Vagina (tissue), 2 donors: ENCODE results near the gene GOPC. TPM values are rescaled to one million over a fixed set of nuclear protein-coding genes. Genes with fewer than 3 reads are reported as not detected.

Experiments used
- DNase-seq, 2 donors: peaks; one replicate each; pipeline ENCODE4 v3.0.0-alpha.2; 2017; ENCODE audit errors: extremely low spot score in 2 of 2
- H3K27ac ChIP-seq: fragments of 200-600 bp; sonication (generic); one replicate; pipeline ENCODE4 v1.5.1; 2019
- H3K27me3 ChIP-seq: fragments of 200-600 bp; sonication (generic); one replicate; pipeline ENCODE4 v1.5.1; 2019
- H3K36me3 ChIP-seq, 2 donors: fragments of 200-600 bp; sonication (generic); one replicate each; pipeline ENCODE4 v1.5.1; 2017 to 2019
- H3K4me1 ChIP-seq: fragments of 200-600 bp; sonication (generic); one replicate; pipeline ENCODE4 v1.5.1; 2019
- H3K4me3 ChIP-seq, 2 donors: fragments of 200-600 bp; sonication (generic); 1 replicate in 1 of 2; 2 replicates in 1 of 2; pipeline ENCODE4 v1.5.1; 2016 to 2019
- H3K9me3 ChIP-seq: fragments of 200-600 bp; sonication (generic); one replicate; pipeline ENCODE4 v1.5.1; 2019
- CTCF ChIP-seq, 3 experiments: fragments of 450-650 bp in 2 of 3; fragments of 200-600 bp in 1 of 3; sonication (generic) in 1 of 3; IDR thresholded peaks; one replicate each; pipeline ENCODE4 v1.5.1; 2017 to 2019; ENCODE audit warnings: antibody characterized with exemption in 3 of 3, mild to moderate bottlenecking in 2 of 3, moderate library complexity in 2 of 3
- POLR2A ChIP-seq, 2 donors: fragments of 450-650 bp; IDR thresholded peaks; one replicate each; pipeline ENCODE4 v1.6.1; 2017; ENCODE audit warnings: antibody characterized with exemption in 2 of 2, mild to moderate bottlenecking in 2 of 2, moderate library complexity in 2 of 2
- POLR2AphosphoS5 ChIP-seq, 2 donors: sonication (generic); formaldehyde crosslinking; IDR thresholded peaks; one replicate each; pipeline ENCODE4 v1.9.0; 2017; ENCODE audit warnings: antibody characterized with exemption in 2 of 2, mild to moderate bottlenecking in 2 of 2, low read depth in 1 of 2; ENCODE audit not compliant: insufficient read depth in 1 of 2
- intact Hi-C: fragments of 100-400 bp; cut with DNase I; formaldehyde crosslinking; loops from one replicate; pipeline ENCODE4 v1.15.1; 2023
- total RNA-seq: library from RNA; depleted of rRNA; stranded (reverse); fragments of >200 nt; gene quantifications from one replicate; pipeline ENCODE4 v1.2.3, GENCODE V29; 2016

Gene GOPC
- total RNA-seq, 1 donor from 2014 or later, result 19.9 TPM

GRCh38 chr6:117591405-117591804 is 10.9 kb downstream of the GOPC start:
- no peak for TF ChIP-seq POLR2AphosphoS5 (IDR thresholded peaks at IDR 0.05; ENCODE audit: insufficient read depth in 1 of 2, low read depth in 1 of 2)
- TF ChIP-seq CTCF (IDR thresholded peaks at IDR 0.05), result no peak
- TF ChIP-seq POLR2A (IDR thresholded peaks at IDR 0.05), result no peak
- intact Hi-C loops, result no loop called here
- Histone ChIP-seq H3K9me3 (no peaks in the 10 kb centered on the region), H3K36me3 (no peaks in the 10 kb centered on the region), H3K4me3 (no peak overlapping the region), H3K27me3 (no peaks in the 10 kb centered on the region), H3K27ac (no peak overlapping the region), H3K4me1 (no peaks in the 10 kb centered on the region)
- no peak for DNase-seq

GRCh38 chr6:117590447-117590846 is 11.9 kb downstream of the GOPC start:
- Histone ChIP-seq H3K4me3 (no peak overlapping the region), H3K27ac (no peak overlapping the region), H3K27me3 (no peaks in the 10 kb centered on the region), H3K4me1 (no peaks in the 10 kb centered on the region), H3K9me3 (no peaks in the 10 kb centered on the region), H3K36me3 (no peaks in the 10 kb centered on the region)
- no peak for DNase-seq
- intact Hi-C loops, result no loop called here
- TF ChIP-seq POLR2AphosphoS5 (IDR thresholded peaks at IDR 0.05; ENCODE audit: insufficient read depth in 1 of 2, low read depth in 1 of 2), result no peak
- TF ChIP-seq POLR2A (IDR thresholded peaks at IDR 0.05), result no peak
- TF ChIP-seq CTCF (IDR thresholded peaks at IDR 0.05), result no peak

GRCh38 chr6:117585647-117586046 is 16.7 kb downstream of the GOPC start:
- H3K4me1 ChIP-seq, result no peaks in the 10 kb centered on the region
- DNase-seq, result no peak
- intact Hi-C loops, result no loop called here
- H3K4me3 ChIP-seq, result no peak overlapping the region
- no peaks in the 10 kb centered on the region for H3K9me3 ChIP-seq
- H3K36me3 ChIP-seq, result peaks cover 0 to 8% of the 10 kb centered on the region in 2 donors
- TF ChIP-seq POLR2A (IDR thresholded peaks at IDR 0.05) (no peak), POLR2AphosphoS5 (IDR thresholded peaks at IDR 0.05; ENCODE audit: insufficient read depth in 1 of 2, low read depth in 1 of 2) (no peak), CTCF (IDR thresholded peaks at IDR 0.05) (no peak)
- no peak overlapping the region for H3K27ac ChIP-seq
- H3K27me3 ChIP-seq, result no peaks in the 10 kb centered on the region

GRCh38 chr6:117574198-117574597 is 28.1 kb downstream of the GOPC start:
- Histone ChIP-seq H3K4me3 (no peak overlapping the region), H3K27ac (no peak overlapping the region), H3K27me3 (no peaks in the 10 kb centered on the region), H3K9me3 (no peaks in the 10 kb centered on the region), H3K36me3 (peaks cover 0 to 14% of the 10 kb centered on the region in 2 donors), H3K4me1 (no peaks in the 10 kb centered on the region)
- no peak for TF ChIP-seq POLR2AphosphoS5 (IDR thresholded peaks at IDR 0.05; ENCODE audit: insufficient read depth in 1 of 2, low read depth in 1 of 2)
- no peak for TF ChIP-seq CTCF (IDR thresholded peaks at IDR 0.05)
- no peak for DNase-seq
- intact Hi-C loops, result no loop called here

GRCh38 chr6:117573006-117573680 is 29.2 kb downstream of the GOPC start:
- Histone ChIP-seq H3K4me3 (no peak overlapping the region), H3K9me3 (no peaks in the 10 kb centered on the region), H3K36me3 (peaks cover 0 to 24% of the 10 kb centered on the region in 2 donors), H3K27me3 (no peaks in the 10 kb centered on the region), H3K4me1 (no peaks in the 10 kb centered on the region), H3K27ac (no peak overlapping the region)
- TF ChIP-seq POLR2A (IDR thresholded peaks at IDR 0.05) (no peak), CTCF (IDR thresholded peaks at IDR 0.05) (no peak), POLR2AphosphoS5 (IDR thresholded peaks at IDR 0.05; ENCODE audit: insufficient read depth in 1 of 2, low read depth in 1 of 2) (no peak)
- no peak for DNase-seq
- intact Hi-C loops, result no loop called here
